NCI-H1105 treated with DMSO at 0.1 percent for 48 hours (cell line): ENCODE data around the gene EWSR1.
A peak's percentile ranks its signal among the peaks of the same experiment; 100 is the strongest.

ENCODE experiments used
- DNase-seq: peaks from one replicate; lab custom pipeline; 2025; lab: John Stamatoyannopoulos, UW

EWSR1 gene

GRCh38 chr22:29251265-29251664 lies 16.8 kb upstream of the EWSR1 start:
- DNase-seq: no peak

DNA sequence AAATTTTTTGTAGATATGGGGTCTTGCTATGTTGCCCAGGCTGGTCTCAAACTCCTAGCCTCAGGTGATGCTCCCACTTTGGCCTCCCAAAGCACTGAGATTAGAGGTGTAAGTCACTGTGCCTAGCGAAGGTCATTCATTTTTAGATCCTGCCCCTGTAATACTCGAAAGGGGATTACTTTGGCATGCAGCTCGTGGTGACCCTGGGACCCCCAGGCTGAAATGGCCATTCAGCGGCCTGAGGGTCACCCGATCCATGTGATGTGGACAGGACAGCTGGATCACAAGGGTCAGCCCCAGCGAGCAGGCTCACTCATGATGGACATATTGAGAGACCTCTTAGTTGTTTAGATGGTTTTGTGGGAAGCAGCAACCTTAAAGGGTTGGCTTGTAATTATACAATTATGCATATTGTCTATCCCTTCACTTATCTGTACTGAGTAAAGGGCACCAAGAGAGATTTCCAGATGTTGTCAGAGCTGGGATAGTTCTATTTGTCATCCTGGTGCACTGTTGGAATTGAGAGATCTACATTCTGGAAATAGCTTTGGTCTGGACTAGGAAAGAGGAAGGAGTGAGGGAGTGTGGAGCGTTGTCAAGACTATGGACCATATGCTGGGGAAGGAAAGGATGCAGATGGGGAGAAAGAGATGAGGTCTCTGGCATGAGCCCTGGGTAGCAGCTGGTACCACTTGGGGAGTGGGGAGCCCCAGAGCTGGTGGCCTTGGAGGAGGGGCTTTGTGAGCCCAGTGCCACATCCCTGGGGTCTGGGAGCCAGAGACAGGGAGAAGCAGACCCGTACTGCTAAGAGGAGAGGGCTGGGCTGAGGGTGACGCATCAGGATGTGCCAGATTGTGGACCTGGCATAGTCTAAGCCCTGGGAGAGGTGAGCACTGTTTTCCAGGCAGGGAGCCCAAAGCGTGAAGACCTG lies 15.8 kb upstream of the EWSR1 start:
- no peak for DNase-seq

- DNase-seq: no peak
Observed at GRCh38 chr22:29253561-29254285, 14.3 kb upstream of the EWSR1 start.

GRCh38 chr22:29254286-29254660 lies 13.8 kb upstream of the EWSR1 start:
- no peak for DNase-seq

DNA sequence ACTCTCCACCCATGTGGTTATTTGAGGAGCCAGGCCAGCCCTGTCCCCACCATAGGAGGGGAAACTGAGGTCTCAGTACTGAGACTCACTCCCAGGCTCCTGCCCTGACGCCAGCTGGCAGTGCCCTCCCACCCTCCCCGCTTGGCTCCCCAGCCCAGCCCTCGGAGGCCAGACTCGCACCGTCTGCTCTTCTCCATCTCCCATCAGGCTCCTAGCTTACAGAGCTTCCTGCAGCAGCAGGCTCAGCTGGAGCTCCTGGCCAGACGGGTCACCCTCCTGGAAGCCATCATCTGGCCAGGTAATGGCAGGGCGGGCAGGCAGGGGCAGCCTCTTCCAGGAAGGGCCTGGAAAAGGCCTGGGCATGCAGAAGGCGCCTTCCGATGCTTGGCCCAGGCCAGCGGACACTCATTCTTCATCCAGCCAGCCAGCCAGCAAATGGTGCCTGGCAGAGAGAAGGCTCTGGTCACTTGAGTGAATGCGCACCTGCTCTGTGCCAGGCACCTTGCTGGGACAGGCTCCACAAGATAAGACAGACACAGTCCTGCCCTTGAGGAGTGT lies 12.9 kb upstream of the EWSR1 start:
- DNase-seq: no peak

DNA sequence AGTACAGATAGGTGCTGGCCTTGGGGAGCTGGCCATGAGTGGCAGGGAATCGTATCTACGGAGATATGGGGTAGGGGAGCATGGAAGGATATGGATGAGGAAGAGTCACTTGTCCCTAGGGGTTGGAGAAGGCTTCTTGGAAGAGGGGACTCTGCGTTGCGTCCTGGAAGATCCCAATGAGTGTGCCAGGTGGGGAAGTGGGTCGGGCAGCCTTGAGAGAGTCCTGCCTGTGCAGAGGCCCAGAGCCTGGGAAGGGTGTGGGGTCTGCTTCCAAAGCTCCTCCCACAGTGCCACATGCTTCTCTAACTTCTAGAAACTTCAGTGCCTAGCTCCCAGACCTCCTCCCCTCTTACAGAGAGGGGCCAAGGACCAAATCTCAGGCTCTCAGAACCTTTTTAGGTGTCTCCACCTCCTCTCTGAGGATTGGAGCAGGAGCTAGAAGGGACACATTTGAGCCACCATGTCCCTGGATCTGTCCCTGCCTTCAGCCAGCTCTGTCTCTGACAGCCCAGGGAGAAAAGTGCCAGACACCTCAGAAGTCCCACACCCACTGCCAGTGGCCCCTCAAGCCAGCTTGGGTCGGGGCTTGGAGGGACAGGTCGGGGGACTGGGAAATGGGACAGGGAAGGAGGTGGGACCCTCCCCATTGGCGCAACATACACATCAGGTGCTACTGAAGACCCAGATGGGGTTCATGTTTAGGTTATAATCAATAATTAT lies 11.3 kb upstream of the EWSR1 start:
- no peak for DNase-seq

DNA sequence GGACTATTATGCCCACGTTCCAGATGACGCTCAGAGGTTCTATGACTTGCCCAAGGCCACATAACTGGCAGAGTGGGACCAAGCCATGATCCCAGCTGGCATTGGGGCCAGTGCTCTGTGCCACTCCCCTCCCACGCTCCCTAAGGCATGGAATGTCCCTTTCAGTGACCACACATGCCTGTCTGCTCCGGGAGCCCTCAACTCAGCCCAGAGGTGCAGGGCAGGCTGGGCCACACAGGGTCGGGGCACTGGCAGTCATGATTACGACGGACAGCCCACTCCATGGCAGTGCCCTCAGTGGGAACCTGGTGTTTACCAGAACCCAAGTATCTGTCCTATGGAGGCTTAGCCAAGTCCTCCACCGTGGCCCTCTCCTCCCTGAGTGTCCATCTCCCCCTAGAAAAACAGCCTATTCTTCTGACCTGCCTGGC lies 10.3 kb upstream of the EWSR1 start:
- no peak for DNase-seq

GRCh38 chr22:29258407-29259252 lies 9.4 kb upstream of the EWSR1 start:
- no peak for DNase-seq

- no peak for DNase-seq
Observed at GRCh38 chr22:29259253-29259899, 8.7 kb upstream of the EWSR1 start.

DNA sequence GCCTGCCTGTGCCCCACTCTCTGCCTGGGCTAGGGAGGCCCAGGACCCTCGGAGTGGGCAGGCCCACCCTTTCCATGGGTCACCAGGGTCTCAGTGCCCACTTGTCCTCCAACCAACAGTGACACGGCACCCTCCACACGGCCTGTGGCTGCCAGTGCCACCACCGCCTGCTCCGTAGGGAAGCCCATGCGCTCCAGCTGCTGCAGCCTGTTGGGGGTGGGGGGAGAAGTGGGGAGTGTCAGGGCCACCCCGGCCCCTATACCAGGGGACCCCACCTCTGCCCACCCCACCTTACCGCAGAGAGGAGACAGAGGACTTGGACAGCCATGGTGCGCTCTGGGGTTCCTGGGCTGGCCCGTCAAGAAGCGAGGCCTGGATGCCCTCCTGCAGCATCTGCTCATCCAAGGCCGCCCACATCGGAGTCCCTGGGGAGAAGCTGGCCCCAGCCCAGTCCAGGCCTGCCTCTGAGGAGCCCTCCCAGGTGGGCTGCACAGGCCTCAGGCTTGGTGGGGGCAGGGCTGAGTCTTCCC lies 8.0 kb upstream of the EWSR1 start:
- DNase-seq: no peak

GRCh38 chr22:29260601-29261315 lies 7.3 kb upstream of the EWSR1 start:
- DNase-seq: no peak

DNA sequence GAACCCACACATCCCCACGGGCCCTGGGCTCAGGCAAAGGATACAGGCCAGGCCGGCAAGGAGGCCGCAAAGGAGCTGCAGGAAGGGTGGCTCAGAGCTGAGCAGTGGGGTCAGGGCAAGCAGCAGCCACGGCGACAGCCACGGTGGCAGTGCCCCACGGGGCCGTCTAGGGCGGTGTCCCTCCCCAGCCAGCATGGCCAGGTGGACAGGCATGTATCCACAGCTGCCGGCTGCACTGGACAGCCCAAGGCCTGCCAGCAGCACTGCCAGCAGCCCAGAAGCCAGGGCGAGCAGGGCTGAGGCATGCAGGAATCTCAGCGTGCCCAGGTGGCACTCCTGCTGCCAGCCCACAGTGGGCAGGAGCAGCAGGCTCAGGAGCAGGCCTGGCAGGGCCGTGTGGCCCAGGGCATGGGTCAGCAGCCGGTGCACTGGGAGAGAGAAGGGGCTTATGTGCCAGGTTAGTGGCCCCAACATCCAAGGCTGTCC lies 4.2 kb upstream of the EWSR1 start:
- no peak for DNase-seq

GRCh38 chr22:29265305-29265704 lies 2.8 kb upstream of the EWSR1 start:
- DNase-seq: no peak

DNA sequence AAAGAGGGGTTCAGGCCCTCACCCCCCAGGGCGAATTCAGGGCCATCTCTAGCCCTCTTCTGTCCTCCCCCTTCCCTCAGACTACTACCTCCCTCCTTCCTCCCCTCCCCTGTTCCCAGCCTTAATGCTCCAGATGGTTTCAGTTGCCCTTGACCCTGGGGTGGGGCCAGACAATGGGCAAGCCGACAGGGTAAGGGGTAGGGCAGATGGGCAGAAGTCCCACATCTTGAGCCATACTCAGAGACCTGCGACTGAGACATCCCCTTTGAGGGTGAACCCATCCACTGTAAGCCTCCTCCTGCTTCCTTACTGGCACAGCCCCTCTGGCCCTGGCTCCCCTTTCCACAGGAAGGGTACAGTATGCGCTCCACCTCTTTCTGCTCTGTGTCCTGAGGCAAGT lies 2.1 kb upstream of the EWSR1 start:
- DNase-seq: no peak

- DNase-seq: no peak
Observed at GRCh38 chr22:29266564-29267461, 1.3 kb upstream of the EWSR1 start.

DNA sequence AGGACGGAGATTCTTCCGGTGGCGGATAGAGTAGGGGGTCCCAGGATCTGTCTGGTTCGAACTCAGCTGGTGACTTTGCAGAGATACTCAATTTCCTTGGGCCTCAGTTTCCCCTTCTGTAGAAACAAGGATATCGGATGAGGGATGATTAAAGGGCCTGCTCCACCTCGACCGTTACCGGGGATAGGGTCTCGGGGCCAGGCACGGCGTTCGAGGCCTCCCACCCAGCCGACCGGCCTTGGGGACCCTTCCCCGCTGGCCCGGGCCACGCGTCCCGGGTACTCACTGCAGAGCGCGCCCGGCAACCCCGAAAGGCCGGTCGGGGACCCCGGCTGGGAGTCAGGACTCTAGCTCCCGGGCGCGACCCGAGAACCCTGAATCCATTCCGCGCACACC lies 608 bp upstream of the EWSR1 start:
- DNase-seq: no peak

DNA sequence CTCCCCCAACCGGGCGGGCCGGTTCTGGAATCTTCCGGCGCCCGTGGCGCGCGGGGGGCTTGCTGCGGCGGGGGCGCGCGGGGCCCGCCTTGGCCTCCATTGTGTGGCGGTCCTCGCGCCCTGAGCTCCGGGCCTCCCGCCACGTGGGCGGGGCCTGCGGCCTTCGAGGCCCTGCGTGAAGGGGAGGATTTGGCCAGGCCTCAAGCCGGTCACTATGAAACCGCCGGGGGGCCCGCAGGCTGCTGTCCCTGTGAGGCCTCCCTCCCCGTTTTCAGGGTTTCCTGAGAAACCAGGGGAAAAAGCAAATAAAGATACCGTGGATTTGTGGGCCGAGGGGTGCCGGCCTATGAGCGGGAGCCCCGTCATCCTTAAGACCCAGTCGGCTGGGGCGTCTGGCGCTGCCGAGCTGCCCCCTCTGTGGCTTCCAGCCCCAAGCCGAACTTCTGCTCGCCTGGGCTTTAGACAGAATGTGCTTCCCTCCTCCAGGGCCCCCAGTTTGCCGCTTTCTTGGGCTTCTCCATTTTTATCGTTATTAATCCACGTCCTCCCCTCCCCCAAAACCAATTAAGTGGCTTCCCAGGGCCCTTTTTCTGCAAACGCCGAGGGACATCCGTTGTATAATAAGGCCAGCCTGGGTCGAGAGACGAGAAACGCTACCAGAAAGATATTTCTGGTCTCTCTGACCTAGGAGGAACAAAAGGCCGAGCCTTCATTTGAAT lies 602 bp downstream of the EWSR1 start:
- DNase-seq: peak; percentile 34

DNA sequence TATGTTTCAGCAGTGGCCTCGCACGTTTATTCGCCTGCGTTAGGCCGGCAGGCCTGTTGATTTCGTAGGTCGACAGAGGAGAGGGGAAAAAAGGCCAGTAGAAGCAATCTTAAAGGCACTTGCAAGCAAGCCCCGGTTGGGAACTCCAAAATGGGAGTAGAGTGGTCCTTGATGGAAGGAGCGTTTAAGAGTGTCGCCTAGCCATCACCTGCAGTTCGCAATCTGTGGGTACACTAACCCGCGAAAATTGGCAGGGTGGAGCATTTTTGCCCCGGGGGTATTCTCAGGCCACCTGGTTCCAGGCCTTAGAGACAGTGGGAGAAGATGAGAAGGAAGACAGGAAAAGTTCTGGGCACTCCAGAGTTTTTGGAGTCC lies 1.1 kb downstream of the EWSR1 start:
- peak; percentile 17 for DNase-seq
